ENCODE results near the gene ACACA.

ACACA gene

DNA sequence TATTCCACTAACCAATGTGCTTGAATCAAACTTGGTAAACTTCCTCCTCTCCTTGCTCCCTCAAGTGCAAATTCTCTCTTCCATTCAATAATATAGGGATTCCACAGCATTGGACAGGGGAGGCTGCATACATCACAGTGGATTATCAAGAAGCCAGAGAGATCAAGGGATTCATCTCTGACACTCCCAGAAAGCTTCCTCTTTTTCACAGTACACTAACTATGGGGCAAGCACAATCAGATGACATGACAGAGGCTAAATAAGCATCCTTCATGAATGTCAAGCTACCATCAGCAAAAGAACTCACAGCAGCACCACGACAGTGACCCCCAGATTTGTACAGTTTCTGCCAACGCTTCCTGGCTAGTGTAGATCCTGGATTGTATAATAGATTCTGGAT lies 209.3 kb downstream of the ACACA start:
- Histone ChIP-seq H3K9ac (ENCODE audit: low read length) (no peak overlapping the region), H3K27ac (ENCODE audit: low read depth, low read length) (no peak overlapping the region), H3K27me3 (ENCODE audit: control insufficient read depth, insufficient read depth, low read length) (no peaks in the 10 kb centered on the region), H3K4me1 (ENCODE audit: control insufficient read depth, insufficient read depth, low read length) (no peaks in the 10 kb centered on the region), H3K36me3 (ENCODE audit: control insufficient read depth, insufficient read depth, low read length) (peaks cover 6% of the 10 kb centered on the region), H3K4me3 (ENCODE audit: low read length) (no peak overlapping the region)

DNA sequence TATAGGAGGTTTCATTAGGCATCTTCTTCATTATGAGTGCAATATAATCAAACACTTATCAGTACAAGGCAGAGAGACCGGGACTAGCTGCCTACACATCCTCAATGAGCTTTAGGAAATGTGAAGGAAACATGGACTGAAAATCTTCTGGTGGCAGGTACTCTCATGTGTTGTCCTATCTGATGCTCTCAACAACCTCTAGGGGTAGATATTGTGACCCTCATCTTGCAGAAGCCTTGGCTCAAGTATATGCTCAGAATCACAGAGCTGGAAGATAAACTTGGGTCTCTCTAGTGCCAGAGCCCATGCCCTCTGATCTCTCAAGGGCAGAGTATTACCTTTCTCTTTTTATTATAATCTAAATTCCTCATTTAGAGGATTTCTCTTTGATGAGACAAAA lies 212.4 kb downstream of the ACACA start:
- H3K9ac ChIP-seq (ENCODE audit: low read length), result no peak overlapping the region
- H3K27me3 ChIP-seq (ENCODE audit: control insufficient read depth, insufficient read depth, low read length), result no peaks in the 10 kb centered on the region
- H3K4me3 ChIP-seq (ENCODE audit: low read length), result no peak overlapping the region
- peaks cover 9% of the 10 kb centered on the region for H3K36me3 ChIP-seq (ENCODE audit: control insufficient read depth, insufficient read depth, low read length)
- H3K4me1 ChIP-seq (ENCODE audit: control insufficient read depth, insufficient read depth, low read length), result no peaks in the 10 kb centered on the region
- no peak overlapping the region for H3K27ac ChIP-seq (ENCODE audit: low read depth, low read length)

DNA sequence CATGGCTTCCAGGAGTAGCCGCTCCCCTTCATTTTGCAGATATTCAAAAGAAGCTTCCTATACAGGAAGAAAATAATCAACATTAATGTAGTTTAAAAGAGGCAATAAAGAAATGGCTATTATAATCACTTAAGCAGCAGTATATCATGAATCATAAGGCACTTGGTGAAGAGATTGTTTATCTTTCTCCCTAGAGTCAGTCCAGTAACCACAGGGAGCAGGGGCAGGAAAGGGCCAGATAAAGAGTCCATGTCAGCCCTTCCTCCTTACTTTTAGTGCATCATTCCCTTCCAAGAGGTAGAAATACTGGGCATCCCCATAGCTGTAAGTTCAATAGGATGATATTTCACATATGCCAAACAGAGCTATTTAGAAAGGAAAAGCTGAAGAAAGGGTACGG lies 215.4 kb downstream of the ACACA start:
- H3K4me1 ChIP-seq (ENCODE audit: control insufficient read depth, insufficient read depth, low read length), result no peaks in the 10 kb centered on the region

DNA sequence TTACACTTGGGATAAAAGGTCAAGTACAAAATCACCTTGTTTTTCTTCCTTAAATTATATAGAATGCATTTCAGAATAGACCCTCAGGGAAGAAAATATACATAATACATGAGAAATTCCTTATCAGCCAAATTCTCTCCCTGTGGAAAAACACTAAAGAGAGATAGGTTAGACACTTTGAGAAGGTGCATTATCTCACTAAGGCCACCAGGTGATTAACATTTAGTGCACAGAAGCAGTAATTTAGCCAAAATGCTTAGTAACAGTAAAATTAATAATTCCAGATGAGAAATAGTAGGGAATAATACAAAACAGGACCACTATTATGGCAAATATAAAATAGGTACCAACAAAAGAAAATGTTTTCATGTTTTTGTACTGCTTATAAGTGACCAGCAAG lies 216.1 kb downstream of the ACACA start:
- Histone ChIP-seq H3K27me3 (ENCODE audit: control insufficient read depth, insufficient read depth, low read length) (no peaks in the 10 kb centered on the region), H3K4me3 (ENCODE audit: low read length) (no peak overlapping the region), H3K27ac (ENCODE audit: low read depth, low read length) (no peak overlapping the region), H3K9ac (ENCODE audit: low read length) (no peak overlapping the region), H3K4me1 (ENCODE audit: control insufficient read depth, insufficient read depth, low read length) (no peaks in the 10 kb centered on the region), H3K36me3 (ENCODE audit: control insufficient read depth, insufficient read depth, low read length) (peaks cover 5% of the 10 kb centered on the region)

More for the DNA sequence above, 215.4 kb downstream of the ACACA start:
- Histone ChIP-seq H3K4me3 (ENCODE audit: low read length) (no peak overlapping the region), H3K27ac (ENCODE audit: low read depth, low read length) (no peak overlapping the region), H3K36me3 (ENCODE audit: control insufficient read depth, insufficient read depth, low read length) (peaks cover 5% of the 10 kb centered on the region), H3K27me3 (ENCODE audit: control insufficient read depth, insufficient read depth, low read length) (no peaks in the 10 kb centered on the region), H3K9ac (ENCODE audit: low read length) (no peak overlapping the region)

DNA sequence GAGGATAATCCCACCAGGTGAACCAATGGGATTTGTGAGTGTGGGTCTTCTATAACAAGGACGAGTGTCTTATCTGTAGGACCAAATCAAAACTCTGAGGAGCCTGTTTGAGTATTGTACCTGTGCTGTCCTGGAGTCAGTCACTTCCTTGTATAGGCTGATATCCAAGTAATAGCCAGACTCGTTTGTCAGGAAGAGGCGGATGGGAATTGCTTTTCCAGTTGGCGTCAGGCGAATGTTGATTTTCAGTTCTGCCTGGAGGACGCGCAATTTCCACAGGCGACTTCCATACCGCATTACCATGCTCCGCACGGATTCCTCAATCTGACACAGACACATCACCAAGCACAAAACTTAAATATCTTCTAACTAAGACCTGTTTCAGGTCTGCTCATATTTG lies 218.5 kb downstream of the ACACA start:
- H3K4me1 ChIP-seq (ENCODE audit: control insufficient read depth, insufficient read depth, low read length), result no peaks in the 10 kb centered on the region
- H3K27me3 ChIP-seq (ENCODE audit: control insufficient read depth, insufficient read depth, low read length), result no peaks in the 10 kb centered on the region
- no peak overlapping the region for H3K4me3 ChIP-seq (ENCODE audit: low read length)
- H3K36me3 ChIP-seq (ENCODE audit: control insufficient read depth, insufficient read depth, low read length), result peaks cover 5% of the 10 kb centered on the region
- H3K9ac ChIP-seq (ENCODE audit: low read length), result no peak overlapping the region
- no peak overlapping the region for H3K27ac ChIP-seq (ENCODE audit: low read depth, low read length)

DNA sequence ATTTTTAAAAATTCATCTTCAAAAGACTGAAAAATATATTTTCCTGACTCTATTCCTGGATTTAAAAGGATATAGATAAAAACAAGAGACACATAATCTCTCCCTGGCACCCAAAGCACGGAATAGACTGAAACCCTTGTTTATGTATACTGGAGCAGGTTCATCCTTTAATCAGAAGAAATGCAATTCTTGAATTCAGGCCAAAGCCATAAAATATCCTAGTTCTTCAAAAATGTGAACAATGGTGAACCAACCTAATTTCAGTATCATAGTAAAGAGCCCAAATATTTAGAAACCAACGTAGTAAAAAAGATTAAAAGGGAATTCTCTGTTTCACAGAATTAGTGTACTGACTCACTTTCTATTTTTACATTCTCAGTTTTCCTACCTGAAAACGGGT lies 219.4 kb downstream of the ACACA start:
- H3K36me3 ChIP-seq (ENCODE audit: control insufficient read depth, insufficient read depth, low read length), result peaks cover 5% of the 10 kb centered on the region

DNA sequence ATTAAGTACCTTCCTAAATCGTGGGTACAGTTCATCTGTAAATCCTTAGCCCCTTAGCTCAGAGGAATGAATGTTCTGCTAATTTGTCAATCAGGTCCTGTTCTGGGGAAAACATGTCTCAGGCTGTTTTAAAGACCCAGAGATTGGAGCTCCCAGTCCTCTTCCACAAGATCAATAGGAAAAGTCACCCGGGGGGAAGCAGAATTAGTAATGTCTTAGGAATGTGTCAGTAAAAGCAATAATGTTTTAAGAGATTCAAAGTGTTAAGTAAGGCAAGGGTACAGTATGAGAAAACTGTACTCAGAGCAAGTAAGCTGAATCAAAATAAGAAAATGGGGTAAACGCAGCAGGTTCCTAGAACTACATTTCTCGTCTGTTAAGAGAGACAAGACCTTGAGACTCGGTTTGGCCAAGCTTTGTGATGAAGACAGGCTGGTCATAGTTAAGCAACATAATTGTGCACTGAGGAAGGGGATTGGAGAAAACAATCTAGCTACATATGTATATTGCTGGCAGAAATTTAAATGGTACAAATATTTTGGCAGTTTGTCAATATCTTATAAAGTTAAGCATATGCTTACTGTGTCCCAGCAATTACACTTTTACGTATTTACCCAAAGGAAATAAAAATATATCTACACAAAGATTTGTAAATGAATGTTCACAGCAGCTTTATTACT lies 223.7 kb downstream of the ACACA start:
- Histone ChIP-seq H3K27me3 (ENCODE audit: control insufficient read depth, insufficient read depth, low read length) (no peaks in the 10 kb centered on the region), H3K36me3 (ENCODE audit: control insufficient read depth, insufficient read depth, low read length) (no peaks in the 10 kb centered on the region), H3K9ac (ENCODE audit: low read length) (no peak overlapping the region), H3K4me3 (ENCODE audit: low read length) (no peak overlapping the region), H3K4me1 (ENCODE audit: control insufficient read depth, insufficient read depth, low read length) (no peaks in the 10 kb centered on the region), H3K27ac (ENCODE audit: low read depth, low read length) (no peak overlapping the region)

More for the DNA sequence above, 219.4 kb downstream of the ACACA start:
- Histone ChIP-seq H3K9ac (ENCODE audit: low read length) (no peak overlapping the region), H3K4me3 (ENCODE audit: low read length) (no peak overlapping the region), H3K4me1 (ENCODE audit: control insufficient read depth, insufficient read depth, low read length) (no peaks in the 10 kb centered on the region), H3K27me3 (ENCODE audit: control insufficient read depth, insufficient read depth, low read length) (no peaks in the 10 kb centered on the region), H3K27ac (ENCODE audit: low read depth, low read length) (no peak overlapping the region)

DNA sequence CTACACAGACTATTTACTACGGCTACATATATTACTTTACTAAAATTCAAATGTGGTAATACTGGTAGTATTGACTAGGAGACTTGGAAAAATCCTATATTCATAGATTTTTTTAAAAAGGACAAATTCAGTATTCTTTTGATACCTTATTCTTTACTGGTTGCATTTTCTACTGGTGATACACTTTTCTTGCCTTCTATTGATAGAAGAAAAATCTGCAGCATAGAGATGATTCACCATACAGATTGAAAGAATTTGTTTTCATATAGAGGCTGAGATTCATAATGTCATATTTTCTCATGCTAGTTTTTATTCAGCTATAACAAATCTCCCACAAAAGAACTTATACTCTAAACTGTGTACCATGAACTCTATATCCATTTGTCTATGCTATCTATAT lies 226.3 kb downstream of the ACACA start:
- Histone ChIP-seq H3K4me1 (ENCODE audit: control insufficient read depth, insufficient read depth, low read length) (no peaks in the 10 kb centered on the region), H3K27ac (ENCODE audit: low read depth, low read length) (no peak overlapping the region), H3K27me3 (ENCODE audit: control insufficient read depth, insufficient read depth, low read length) (no peaks in the 10 kb centered on the region), H3K4me3 (ENCODE audit: low read length) (no peak overlapping the region), H3K9ac (ENCODE audit: low read length) (no peak overlapping the region), H3K36me3 (ENCODE audit: control insufficient read depth, insufficient read depth, low read length) (peaks cover 2% of the 10 kb centered on the region)

DNA sequence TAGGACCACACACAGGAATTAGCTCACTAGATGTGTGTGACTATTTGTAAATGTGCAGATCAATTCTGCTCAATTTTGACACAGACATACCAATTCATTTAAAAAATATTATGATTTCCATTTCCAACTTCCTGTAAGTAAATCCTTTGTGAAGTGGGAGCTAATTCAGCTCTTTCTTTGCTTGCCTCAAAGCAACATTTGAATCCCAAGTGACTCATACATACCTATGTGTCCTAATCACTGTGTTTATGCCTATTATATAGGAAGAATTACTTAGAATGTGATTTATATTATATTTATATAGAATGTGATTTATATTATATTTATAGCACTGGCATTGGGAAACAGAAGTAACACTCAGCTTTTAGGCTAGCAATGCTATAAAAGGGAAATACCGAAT lies 226.7 kb downstream of the ACACA start:
- Histone ChIP-seq H3K36me3 (ENCODE audit: control insufficient read depth, insufficient read depth, low read length) (peaks cover 4% of the 10 kb centered on the region), H3K4me1 (ENCODE audit: control insufficient read depth, insufficient read depth, low read length) (no peaks in the 10 kb centered on the region), H3K9ac (ENCODE audit: low read length) (no peak overlapping the region), H3K4me3 (ENCODE audit: low read length) (no peak overlapping the region), H3K27me3 (ENCODE audit: control insufficient read depth, insufficient read depth, low read length) (no peaks in the 10 kb centered on the region), H3K27ac (ENCODE audit: low read depth, low read length) (no peak overlapping the region)

DNA sequence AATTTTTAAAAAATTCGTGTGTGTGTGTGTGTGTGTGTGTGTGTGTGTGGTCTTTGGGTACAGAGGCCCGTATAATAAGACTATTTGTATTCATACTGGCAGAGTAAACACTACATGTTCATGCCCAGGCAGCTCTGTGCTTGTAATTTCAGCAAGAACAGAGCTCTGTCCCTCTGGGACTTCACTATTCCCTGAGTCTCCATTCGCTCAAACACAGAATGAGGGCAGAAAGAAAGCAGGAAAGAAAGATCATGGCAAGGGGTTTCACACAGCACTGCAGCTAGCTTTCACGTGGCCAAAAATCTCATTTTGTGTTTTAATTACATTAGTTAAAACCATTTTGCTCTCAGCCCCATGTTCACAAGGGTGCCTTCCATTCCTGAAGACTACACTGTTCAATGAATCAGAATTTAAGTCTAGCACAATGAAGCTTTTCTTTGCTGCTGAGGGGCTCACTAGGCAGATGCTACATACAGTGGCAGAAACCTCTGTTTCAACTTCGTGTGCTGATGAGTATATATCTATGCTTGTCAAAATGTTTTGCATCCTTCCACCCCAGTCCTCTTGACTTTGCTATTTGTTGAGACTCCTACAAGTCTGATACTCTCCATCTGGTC lies 229.3 kb downstream of the ACACA start:
- Histone ChIP-seq H3K27ac (ENCODE audit: low read depth, low read length) (no peak overlapping the region), H3K4me1 (ENCODE audit: control insufficient read depth, insufficient read depth, low read length) (no peaks in the 10 kb centered on the region), H3K4me3 (ENCODE audit: low read length) (no peak overlapping the region)

DNA sequence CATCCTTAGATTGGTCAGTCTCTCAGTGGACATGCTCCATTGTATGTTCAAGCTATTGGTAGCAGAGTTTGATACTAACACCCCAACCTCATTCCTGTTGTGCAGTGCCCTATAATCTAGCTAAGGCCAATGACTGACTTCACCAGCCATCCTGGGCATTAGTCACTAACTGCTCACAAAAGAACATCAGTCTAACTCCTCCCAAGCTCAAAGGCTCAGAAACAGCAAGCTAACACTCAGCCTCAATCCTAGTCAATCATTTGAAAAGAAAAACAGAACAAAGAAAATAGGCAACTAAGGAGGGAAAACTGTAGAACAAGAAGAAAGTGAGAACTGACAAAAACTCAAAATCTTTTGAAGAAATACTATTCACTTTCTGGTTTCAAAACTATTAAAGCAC lies 229.9 kb downstream of the ACACA start:
- no peaks in the 10 kb centered on the region for H3K4me1 ChIP-seq (ENCODE audit: control insufficient read depth, insufficient read depth, low read length)
- H3K27ac ChIP-seq (ENCODE audit: low read depth, low read length), result no peak overlapping the region
- no peak overlapping the region for H3K9ac ChIP-seq (ENCODE audit: low read length)
- H3K36me3 ChIP-seq (ENCODE audit: control insufficient read depth, insufficient read depth, low read length), result peaks cover 4% of the 10 kb centered on the region
- H3K27me3 ChIP-seq (ENCODE audit: control insufficient read depth, insufficient read depth, low read length), result no peaks in the 10 kb centered on the region
- H3K4me3 ChIP-seq (ENCODE audit: low read length), result no peak overlapping the region

More for the DNA sequence above, 229.3 kb downstream of the ACACA start:
- Histone ChIP-seq H3K9ac (ENCODE audit: low read length) (no peak overlapping the region), H3K27me3 (ENCODE audit: control insufficient read depth, insufficient read depth, low read length) (no peaks in the 10 kb centered on the region), H3K36me3 (ENCODE audit: control insufficient read depth, insufficient read depth, low read length) (peaks cover 4% of the 10 kb centered on the region)

DNA sequence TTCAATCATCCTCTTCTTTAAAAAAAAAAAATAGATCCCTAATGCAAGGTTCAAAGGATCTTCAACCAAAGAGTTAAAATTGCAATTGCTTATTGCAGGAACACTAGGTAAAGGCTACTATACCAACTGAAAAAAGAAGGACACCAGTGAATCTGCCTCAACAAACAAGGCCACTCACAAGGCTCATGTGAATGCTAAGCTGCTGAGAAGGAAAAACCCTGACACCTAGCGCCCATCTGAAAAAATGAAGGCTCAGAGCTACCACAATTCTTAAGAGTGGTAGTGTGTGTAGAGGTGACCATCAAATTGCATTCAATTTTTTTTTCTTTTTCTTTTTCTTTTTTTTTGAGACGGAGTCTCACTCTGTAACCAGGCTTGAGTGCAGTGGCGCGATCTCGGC lies 232.4 kb downstream of the ACACA start:
- Histone ChIP-seq H3K36me3 (ENCODE audit: control insufficient read depth, insufficient read depth, low read length) (peaks cover 4% of the 10 kb centered on the region), H3K9ac (ENCODE audit: low read length) (no peak overlapping the region), H3K27ac (ENCODE audit: low read depth, low read length) (no peak overlapping the region), H3K27me3 (ENCODE audit: control insufficient read depth, insufficient read depth, low read length) (no peaks in the 10 kb centered on the region), H3K4me3 (ENCODE audit: low read length) (no peak overlapping the region), H3K4me1 (ENCODE audit: control insufficient read depth, insufficient read depth, low read length) (no peaks in the 10 kb centered on the region)

DNA sequence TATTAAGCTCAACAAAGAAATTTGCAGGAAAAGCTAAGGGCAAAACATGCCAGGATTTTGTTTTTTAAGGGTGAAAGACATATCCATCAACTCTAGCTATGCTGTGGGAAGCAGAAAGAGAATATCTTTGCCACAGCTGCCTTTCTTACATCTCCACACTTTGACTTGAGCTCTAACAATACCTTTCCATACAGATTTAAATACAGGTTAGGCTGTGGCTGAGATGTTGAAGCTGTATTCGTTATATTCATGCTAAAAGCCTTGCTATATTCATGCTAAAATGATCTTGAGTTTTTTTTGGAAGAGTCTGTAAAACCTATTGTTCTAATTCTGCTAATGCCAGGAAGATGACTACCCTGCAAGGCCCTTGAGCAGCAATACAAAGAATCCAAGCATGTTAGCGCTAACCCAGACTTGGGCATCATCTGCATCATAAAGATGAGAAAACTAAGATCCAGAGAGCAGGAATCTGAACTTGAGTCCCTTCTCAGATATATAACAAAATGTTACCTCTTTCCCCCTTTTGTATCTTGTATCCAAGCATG lies 235.7 kb downstream of the ACACA start:
- H3K36me3 ChIP-seq (ENCODE audit: control insufficient read depth, insufficient read depth, low read length), result peaks cover 4% of the 10 kb centered on the region
- H3K27ac ChIP-seq (ENCODE audit: low read depth, low read length), result no peak overlapping the region
- no peaks in the 10 kb centered on the region for H3K27me3 ChIP-seq (ENCODE audit: control insufficient read depth, insufficient read depth, low read length)
- no peak overlapping the region for H3K9ac ChIP-seq (ENCODE audit: low read length)
- H3K4me1 ChIP-seq (ENCODE audit: control insufficient read depth, insufficient read depth, low read length), result no peaks in the 10 kb centered on the region
- no peak overlapping the region for H3K4me3 ChIP-seq (ENCODE audit: low read length)

Measured in rectal smooth muscle tissue (tissue), 1 donor.